Activated naive CD8-positive, alpha-beta T cell treated with anti-CD3 and anti-CD28 coated beads for 36 hours (primary cell): ENCODE results near the gene MPRIP. TPM values are rescaled to one million over a fixed set of nuclear protein-coding genes. Genes with fewer than 3 reads are reported as not detected.
"Not testable (repeated sequence)": the region's sequence is repeated elsewhere in the genome, so short reads cannot be mapped to it uniquely, and the experiment has no call there.

ENCODE experiments used
- DNase-seq: peaks from one replicate; pipeline ENCODE4 v3.0.0; 2021
- H3K27ac Mint-ChIP-seq: one replicate; pipeline ENCODE4 v1.8.0; 2022; ENCODE audit warnings: mild to moderate bottlenecking, moderate library complexity, mixed read lengths
- H3K27me3 Mint-ChIP-seq: one replicate; pipeline ENCODE4 v1.8.0; 2022; ENCODE audit warnings: mild to moderate bottlenecking, mixed read lengths
- H3K36me3 Mint-ChIP-seq: one replicate; pipeline ENCODE4 v1.8.0; 2021; ENCODE audit warnings: mild to moderate bottlenecking, mixed read lengths
- H3K4me1 Mint-ChIP-seq: one replicate; pipeline ENCODE4 v1.8.0; 2021; ENCODE audit warnings: mixed read lengths
- H3K4me3 Mint-ChIP-seq: one replicate; pipeline ENCODE4 v1.8.0; 2022; ENCODE audit warnings: mild to moderate bottlenecking, moderate library complexity, mixed read lengths
- H3K9me3 Mint-ChIP-seq: one replicate; pipeline ENCODE4 v1.8.0; 2022; ENCODE audit warnings: mixed read lengths
- total RNA-seq, 2 experiments: library from RNA; stranded (reverse); gene quantifications; one replicate each; pipeline ENCODE4 v1.2.3, GENCODE V29; 2021

Gene MPRIP
- total RNA-seq, 2 experiments from 2014 or later = 130 to 143 TPM

- no peaks in the 10 kb centered on the region for H3K9me3 Mint-ChIP-seq
- peaks cover 33% of the 10 kb centered on the region for H3K36me3 Mint-ChIP-seq
- peak; percentile 66 for DNase-seq
- H3K4me1 Mint-ChIP-seq = peaks cover 52% of the 10 kb centered on the region
- H3K4me3 Mint-ChIP-seq = no peak overlapping the region
- peak overlapping the region; percentile 16 for H3K27ac Mint-ChIP-seq
- no peaks in the 10 kb centered on the region for H3K27me3 Mint-ChIP-seq
Observed at GRCh38 chr17:17186051-17186450, 143.8 kb downstream of the MPRIP start.

DNA sequence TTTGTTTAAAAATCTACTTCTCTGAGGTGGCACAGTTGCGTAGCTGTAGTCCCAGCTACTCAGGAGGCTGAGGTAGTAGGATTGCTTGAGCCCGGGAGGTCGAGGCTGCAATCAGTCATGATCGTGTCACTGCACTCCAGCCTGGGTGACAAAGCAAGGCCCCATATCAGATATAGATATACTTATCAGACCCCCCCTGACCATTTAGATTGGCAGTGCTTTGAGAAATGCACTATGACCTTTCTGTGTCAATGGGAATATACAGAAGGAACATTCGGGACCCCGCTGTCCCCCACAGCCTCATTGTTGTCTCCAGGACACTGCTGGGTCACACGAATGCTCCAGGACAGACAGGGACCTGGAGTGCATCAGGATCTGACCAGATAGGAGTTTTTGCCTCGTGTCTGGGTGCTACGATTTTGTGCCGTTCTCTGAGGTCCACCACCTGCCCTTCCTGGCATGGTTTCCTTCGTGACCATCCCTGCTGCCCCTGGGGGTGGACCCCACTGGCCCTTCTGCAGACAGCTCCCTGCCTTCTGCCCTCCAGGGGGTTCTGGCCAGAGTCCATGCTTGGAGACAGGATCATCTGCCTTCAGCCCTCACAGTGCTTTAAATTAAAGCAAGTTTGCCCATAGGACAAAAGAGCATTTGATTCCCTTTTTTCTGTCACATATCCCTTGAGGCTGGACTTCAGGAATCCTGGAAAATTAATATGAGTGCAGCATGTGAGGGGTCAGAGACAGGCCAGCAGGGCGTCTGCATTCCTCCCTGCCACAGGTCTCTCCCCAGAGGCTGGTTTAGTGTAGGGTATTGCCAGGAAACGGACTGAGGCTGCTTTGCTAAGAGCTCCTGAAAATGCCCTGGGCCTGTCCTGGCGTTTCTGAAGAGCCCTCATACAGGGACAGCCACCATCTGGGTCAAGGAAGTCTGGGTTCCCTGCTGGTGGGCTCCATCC lies 144.6 kb downstream of the MPRIP start:
- H3K27me3 Mint-ChIP-seq = no peaks in the 10 kb centered on the region
- H3K27ac Mint-ChIP-seq = peak overlapping the region; percentile 16
- peaks cover 45% of the 10 kb centered on the region for H3K4me1 Mint-ChIP-seq
- DNase-seq = no peak
- H3K9me3 Mint-ChIP-seq = no peaks in the 10 kb centered on the region
- H3K4me3 Mint-ChIP-seq = no peak overlapping the region
- peaks cover 26% of the 10 kb centered on the region for H3K36me3 Mint-ChIP-seq

- Mint-ChIP-seq H3K27me3 (no peaks in the 10 kb centered on the region), H3K4me1 (peaks cover 32% of the 10 kb centered on the region), H3K36me3 (peaks cover 21% of the 10 kb centered on the region), H3K27ac (no peak overlapping the region), H3K4me3 (no peak overlapping the region), H3K9me3 (no peaks in the 10 kb centered on the region)
- no peak for DNase-seq
Observed at GRCh38 chr17:17188586-17188985, 146.3 kb downstream of the MPRIP start.

DNA sequence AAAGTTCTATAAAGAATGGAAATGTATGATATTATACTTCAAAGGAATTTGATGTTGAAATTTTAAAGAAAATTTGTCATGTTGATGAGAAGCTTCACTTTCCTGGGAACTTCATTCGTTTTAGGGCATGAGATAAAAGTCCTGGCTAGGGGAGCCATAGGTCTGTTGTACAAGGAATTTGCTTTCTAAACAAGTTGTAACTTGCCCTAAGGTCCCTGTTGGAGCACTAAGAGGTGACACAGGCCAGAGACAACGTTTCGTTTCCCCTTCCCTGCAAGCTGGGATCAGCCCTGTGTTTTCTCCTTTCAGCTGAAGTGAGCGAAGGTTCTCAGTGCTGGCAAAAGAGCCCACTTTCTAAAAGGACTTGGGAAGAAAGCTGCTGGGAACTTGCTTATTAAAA lies 147.3 kb downstream of the MPRIP start:
- H3K27ac Mint-ChIP-seq = no peak overlapping the region
- H3K4me1 Mint-ChIP-seq = peaks cover 23% of the 10 kb centered on the region
- peaks cover 13% of the 10 kb centered on the region for H3K36me3 Mint-ChIP-seq
- no peak for DNase-seq
- H3K27me3 Mint-ChIP-seq = no peaks in the 10 kb centered on the region
- no peaks in the 10 kb centered on the region for H3K9me3 Mint-ChIP-seq
- H3K4me3 Mint-ChIP-seq = no peak overlapping the region

DNA sequence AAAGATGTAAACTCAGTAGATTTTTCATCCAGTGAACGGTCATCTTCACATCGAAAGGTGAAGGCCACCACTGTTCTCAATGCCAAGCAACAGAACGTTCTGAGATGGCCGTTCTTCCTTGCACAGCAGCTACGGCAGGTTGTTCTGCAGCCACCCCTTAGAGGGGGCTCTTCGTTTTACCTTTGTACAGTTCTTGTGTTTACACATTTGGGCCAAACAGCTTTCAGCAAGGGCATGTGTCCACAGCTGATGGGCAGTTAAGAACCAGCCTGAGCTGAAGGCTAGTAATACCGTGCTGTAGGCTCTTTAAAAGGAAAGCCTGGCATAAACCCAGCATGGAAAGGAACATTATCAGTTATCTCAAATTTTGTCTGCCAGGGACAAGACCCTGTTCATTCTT lies 147.9 kb downstream of the MPRIP start:
- peaks cover 17% of the 10 kb centered on the region for H3K4me1 Mint-ChIP-seq
- no peak for DNase-seq
- no peak overlapping the region for H3K4me3 Mint-ChIP-seq
- no peak overlapping the region for H3K27ac Mint-ChIP-seq
- no peaks in the 10 kb centered on the region for H3K9me3 Mint-ChIP-seq
- H3K36me3 Mint-ChIP-seq = peaks cover 8% of the 10 kb centered on the region
- H3K27me3 Mint-ChIP-seq = no peaks in the 10 kb centered on the region

- Mint-ChIP-seq H3K4me3 (no peak overlapping the region), H3K27me3 (no peaks in the 10 kb centered on the region), H3K27ac (no peak overlapping the region), H3K9me3 (no peaks in the 10 kb centered on the region), H3K4me1 (peaks cover 5% of the 10 kb centered on the region), H3K36me3 (no peaks in the 10 kb centered on the region)
- DNase-seq = no peak
Observed at GRCh38 chr17:17191346-17191792, 149.1 kb downstream of the MPRIP start.

- no peak overlapping the region for H3K4me3 Mint-ChIP-seq
- no peak for DNase-seq
- H3K4me1 Mint-ChIP-seq = peaks cover 2% of the 10 kb centered on the region
- H3K9me3 Mint-ChIP-seq = no peaks in the 10 kb centered on the region
- H3K36me3 Mint-ChIP-seq = no peaks in the 10 kb centered on the region
- H3K27ac Mint-ChIP-seq = no peak overlapping the region
- no peaks in the 10 kb centered on the region for H3K27me3 Mint-ChIP-seq
Observed at GRCh38 chr17:17191961-17192381, 149.7 kb downstream of the MPRIP start.

DNA sequence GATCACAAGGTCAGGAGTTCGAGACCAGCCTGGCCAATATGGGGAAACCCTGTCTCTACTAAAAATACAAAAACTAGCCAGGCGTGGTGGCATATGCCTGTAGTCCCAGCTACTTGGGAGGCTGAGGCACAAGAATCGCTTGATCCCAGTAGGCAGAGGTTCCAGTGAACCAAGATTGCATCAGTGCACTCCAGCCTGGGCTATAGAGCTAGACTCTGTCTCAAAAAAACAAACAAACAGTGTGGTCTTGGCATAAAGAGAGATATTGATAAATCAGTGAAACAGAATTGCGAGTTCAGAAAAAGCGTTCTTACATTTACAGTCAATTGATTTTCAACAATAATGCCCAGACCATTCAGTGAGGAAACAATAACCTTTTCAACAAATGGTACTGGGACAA lies 153.2 kb downstream of the MPRIP start:
- DNase-seq, H3K4me1 Mint-ChIP-seq, H3K9me3 Mint-ChIP-seq, H3K27ac Mint-ChIP-seq, H3K27me3 Mint-ChIP-seq, H3K36me3 Mint-ChIP-seq, H3K4me3 Mint-ChIP-seq: not testable (repeated sequence)

DNA sequence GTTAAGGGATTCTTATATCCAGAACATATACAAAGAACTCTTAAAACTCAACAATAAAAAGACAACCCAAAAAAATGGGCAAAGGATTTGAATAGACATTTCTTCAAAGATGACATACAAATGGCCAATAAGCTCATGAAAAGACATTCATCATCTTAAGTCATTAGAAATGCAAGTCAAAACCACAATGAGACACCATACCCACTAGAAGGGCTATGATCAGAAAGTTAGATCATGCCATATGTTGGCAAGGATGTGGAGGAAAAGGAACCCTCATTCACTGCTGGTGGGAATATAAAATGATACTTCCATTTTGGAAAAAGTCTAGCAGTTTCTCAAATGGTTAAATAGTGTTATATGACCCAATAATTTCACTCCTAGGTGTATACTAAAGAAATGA lies 154.5 kb downstream of the MPRIP start:
- Mint-ChIP-seq H3K9me3 (no peaks in the 10 kb centered on the region), H3K27ac (no peak overlapping the region)

DNA sequence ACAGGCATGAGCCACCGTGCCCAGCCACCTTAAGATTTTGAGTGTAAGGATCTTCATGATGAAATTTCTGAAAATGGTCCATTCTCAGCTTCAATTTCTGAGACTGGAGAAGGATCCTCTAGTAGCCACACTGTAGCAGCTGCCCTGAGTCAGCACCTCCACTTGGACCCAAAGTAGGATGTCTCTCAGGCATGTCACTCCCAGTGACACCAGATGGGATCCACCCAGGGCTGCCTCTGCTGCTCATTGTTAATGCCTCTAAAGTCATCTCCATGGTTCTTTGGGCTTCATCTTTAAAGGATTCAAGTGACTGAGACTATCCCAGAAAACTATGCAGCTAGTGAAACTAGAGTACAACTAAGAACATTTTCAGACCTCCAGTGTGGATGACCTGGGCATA lies 156.0 kb downstream of the MPRIP start:
- H3K4me1 Mint-ChIP-seq = peaks cover 5% of the 10 kb centered on the region
- no peaks in the 10 kb centered on the region for H3K27me3 Mint-ChIP-seq
- H3K27ac Mint-ChIP-seq = no peak overlapping the region
- no peaks in the 10 kb centered on the region for H3K9me3 Mint-ChIP-seq
- H3K36me3 Mint-ChIP-seq = peaks cover 15% of the 10 kb centered on the region
- DNase-seq = no peak
- no peak overlapping the region for H3K4me3 Mint-ChIP-seq

More for the DNA sequence above, 154.5 kb downstream of the MPRIP start:
- H3K36me3 Mint-ChIP-seq = peaks cover 6% of the 10 kb centered on the region
- H3K4me1 Mint-ChIP-seq = peaks cover 4% of the 10 kb centered on the region
- DNase-seq = no peak
- H3K4me3 Mint-ChIP-seq = no peak overlapping the region
- no peaks in the 10 kb centered on the region for H3K27me3 Mint-ChIP-seq

DNA sequence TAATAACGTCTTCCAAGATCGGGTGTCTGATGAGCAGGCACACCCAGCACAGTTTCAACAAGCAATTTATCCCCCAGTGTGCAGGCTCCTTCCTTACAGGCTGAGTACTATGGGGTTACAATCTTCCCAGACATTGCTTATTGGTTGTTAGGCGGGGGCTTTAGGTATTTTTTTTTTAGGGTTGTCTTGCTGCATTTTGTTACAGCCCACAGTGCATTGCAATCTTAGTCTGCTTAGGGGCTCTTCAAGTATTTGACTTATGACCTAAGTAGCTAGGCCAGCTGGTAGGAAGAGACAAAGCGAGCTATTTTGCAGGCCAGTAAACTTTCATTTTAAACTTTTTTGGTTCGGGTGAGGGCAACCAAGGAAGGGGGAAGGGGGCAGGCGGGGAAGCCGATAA lies 158.1 kb downstream of the MPRIP start:
- Mint-ChIP-seq H3K4me3 (no peak overlapping the region), H3K9me3 (no peaks in the 10 kb centered on the region), H3K4me1 (peaks cover 20% of the 10 kb centered on the region), H3K27ac (no peak overlapping the region), H3K27me3 (no peaks in the 10 kb centered on the region), H3K36me3 (peaks cover 31% of the 10 kb centered on the region)
- DNase-seq = no peak

GRCh38 chr17:17200831-17201230 lies 158.6 kb downstream of the MPRIP start:
- peaks cover 22% of the 10 kb centered on the region for H3K4me1 Mint-ChIP-seq
- DNase-seq = no peak
- H3K9me3 Mint-ChIP-seq = no peaks in the 10 kb centered on the region
- H3K36me3 Mint-ChIP-seq = peaks cover 33% of the 10 kb centered on the region
- no peaks in the 10 kb centered on the region for H3K27me3 Mint-ChIP-seq
- peak overlapping the region; percentile 31 for H3K27ac Mint-ChIP-seq
- H3K4me3 Mint-ChIP-seq = no peak overlapping the region

DNA sequence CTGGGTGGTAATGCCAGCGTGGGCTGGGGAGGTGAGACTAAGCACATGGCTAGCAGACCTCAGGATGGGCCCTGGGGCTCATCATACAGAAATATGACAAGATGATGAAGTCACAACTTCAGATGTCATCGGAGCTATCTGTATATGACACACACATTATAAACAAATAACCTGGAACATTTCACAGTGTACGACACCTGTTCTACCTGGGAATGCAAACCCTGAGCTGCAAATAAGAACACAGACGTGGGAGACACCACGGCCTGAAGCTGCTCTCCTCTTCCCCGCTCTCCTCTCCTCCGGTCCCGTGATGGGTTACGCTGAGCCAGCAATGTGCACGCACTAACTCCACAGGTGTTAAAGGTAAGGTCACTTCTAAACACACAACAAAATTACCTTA lies 159.0 kb downstream of the MPRIP start:
- no peak for DNase-seq
- H3K4me3 Mint-ChIP-seq = no peak overlapping the region
- H3K9me3 Mint-ChIP-seq = no peaks in the 10 kb centered on the region
- peaks cover 22% of the 10 kb centered on the region for H3K4me1 Mint-ChIP-seq
- H3K27ac Mint-ChIP-seq = peak overlapping the region; percentile 31
- H3K27me3 Mint-ChIP-seq = no peaks in the 10 kb centered on the region
- H3K36me3 Mint-ChIP-seq = peaks cover 33% of the 10 kb centered on the region

DNA sequence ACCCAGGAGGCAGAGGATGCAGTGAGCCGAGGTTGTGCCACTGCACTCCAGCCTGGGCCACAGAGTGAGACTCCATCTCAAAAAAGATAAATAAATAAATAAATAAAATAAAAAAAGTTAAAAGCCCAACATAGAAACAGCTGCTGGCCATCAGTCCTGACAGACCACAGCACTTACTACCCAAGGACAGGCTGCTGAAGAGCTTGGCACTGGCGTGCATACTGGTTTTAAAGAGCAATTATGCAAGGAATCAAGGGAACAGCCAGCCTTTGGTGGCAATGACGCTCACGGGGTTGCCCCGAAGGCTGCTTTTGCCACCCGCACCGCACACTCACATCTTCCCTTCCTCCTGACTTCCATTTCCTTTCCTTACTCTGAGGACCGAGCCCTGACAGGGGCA lies 159.7 kb downstream of the MPRIP start:
- Mint-ChIP-seq H3K27me3 (no peaks in the 10 kb centered on the region), H3K9me3 (no peaks in the 10 kb centered on the region), H3K4me3 (no peak overlapping the region)

DNA sequence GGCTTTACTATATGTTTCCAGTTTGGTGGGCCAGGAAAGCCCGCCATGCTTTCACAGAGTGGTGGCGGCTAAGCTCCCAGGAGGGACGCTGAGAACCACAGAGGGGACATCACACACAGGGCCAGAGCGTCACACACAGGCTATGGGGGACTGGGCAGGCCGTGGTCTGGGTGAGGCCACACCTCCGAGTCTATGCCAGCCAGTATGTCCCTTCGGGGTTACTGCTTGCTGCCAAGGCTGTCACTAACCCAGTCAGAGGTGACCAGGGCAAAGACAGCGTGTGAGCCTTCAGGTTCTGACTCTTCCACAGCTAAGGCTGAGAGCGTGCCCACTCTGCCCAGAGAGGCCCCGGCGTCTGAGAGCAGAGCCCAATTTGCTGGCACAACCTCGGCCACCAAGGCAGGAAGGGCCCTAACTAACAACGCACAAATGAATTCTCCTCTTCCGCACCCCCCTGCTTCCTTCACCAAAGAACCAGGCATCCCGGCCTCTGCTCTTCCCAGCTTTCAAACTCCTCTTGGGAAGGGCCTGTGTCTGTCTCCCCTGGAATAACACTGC lies 161.0 kb downstream of the MPRIP start:
- Mint-ChIP-seq H3K9me3 (no peaks in the 10 kb centered on the region), H3K4me1 (peaks cover 27% of the 10 kb centered on the region), H3K27me3 (no peaks in the 10 kb centered on the region), H3K4me3 (peak overlapping the region; percentile 95), H3K36me3 (peaks cover 31% of the 10 kb centered on the region), H3K27ac (no peak overlapping the region)
- no peak for DNase-seq

More for the DNA sequence above, 159.7 kb downstream of the MPRIP start:
- Mint-ChIP-seq H3K4me1 (peaks cover 27% of the 10 kb centered on the region), H3K36me3 (peaks cover 33% of the 10 kb centered on the region), H3K27ac (no peak overlapping the region)
- no peak for DNase-seq
